ENCODE data around the gene GCM1.

GCM1 gene

GRCh38 chr6:53142810-53143209, 5.8 kb downstream of the GCM1 start:
- TF ChIP-seq CTCF (IDR thresholded peaks at IDR 0.05), result no peak
- Histone ChIP-seq H3K4me2 (ENCODE audit: low read length) (no peak overlapping the region), H3K36me3 (ENCODE audit: control insufficient read depth, insufficient read depth, low read length) (no peaks in the 10 kb centered on the region), H3K9me3 (ENCODE audit: control insufficient read depth, low read length) (no peaks in the 10 kb centered on the region), H2AFZ (no peak overlapping the region), H3K4me3 (ENCODE audit: low read depth, low read length) (no peak overlapping the region), H3K9ac (no peak overlapping the region), H3K27me3 (ENCODE audit: control insufficient read depth, insufficient read depth, low read length) (no peaks in the 10 kb centered on the region), H3K79me2 (no peaks in the 10 kb centered on the region), H3K4me1 (no peaks in the 10 kb centered on the region), H3K27ac (no peak overlapping the region)

GRCh38 chr6:53139841-53140413, 8.7 kb downstream of the GCM1 start:
- Histone ChIP-seq H3K4me2 (ENCODE audit: low read length) (no peak overlapping the region), H3K9ac (no peak overlapping the region), H2AFZ (no peak overlapping the region), H3K36me3 (ENCODE audit: control insufficient read depth, insufficient read depth, low read length) (no peaks in the 10 kb centered on the region), H3K9me3 (ENCODE audit: control insufficient read depth, low read length) (no peaks in the 10 kb centered on the region), H3K79me2 (no peaks in the 10 kb centered on the region), H3K27ac (no peak overlapping the region), H3K4me1 (no peaks in the 10 kb centered on the region), H3K27me3 (ENCODE audit: control insufficient read depth, insufficient read depth, low read length) (no peaks in the 10 kb centered on the region), H3K4me3 (ENCODE audit: low read depth, low read length) (no peak overlapping the region)
- no peak for TF ChIP-seq CTCF (IDR thresholded peaks at IDR 0.05)

GRCh38 chr6:53136000-53136609, 12.5 kb downstream of the GCM1 start:
- no peak for TF ChIP-seq CTCF (IDR thresholded peaks at IDR 0.05)
- Histone ChIP-seq H3K27me3 (ENCODE audit: control insufficient read depth, insufficient read depth, low read length) (no peaks in the 10 kb centered on the region), H2AFZ (no peak overlapping the region), H3K27ac (no peak overlapping the region), H3K4me3 (ENCODE audit: low read depth, low read length) (no peak overlapping the region), H3K79me2 (no peaks in the 10 kb centered on the region), H3K9me3 (ENCODE audit: control insufficient read depth, low read length) (no peaks in the 10 kb centered on the region), H3K4me2 (ENCODE audit: low read length) (no peak overlapping the region), H3K36me3 (ENCODE audit: control insufficient read depth, insufficient read depth, low read length) (no peaks in the 10 kb centered on the region), H3K9ac (no peak overlapping the region), H3K4me1 (no peaks in the 10 kb centered on the region)

GRCh38 chr6:53134601-53135235, 13.9 kb downstream of the GCM1 start:
- no peak overlapping the region for H2AFZ ChIP-seq
- no peak overlapping the region for H3K9ac ChIP-seq
- H3K27me3 ChIP-seq (ENCODE audit: control insufficient read depth, insufficient read depth, low read length), result no peaks in the 10 kb centered on the region
- no peak overlapping the region for H3K4me3 ChIP-seq (ENCODE audit: low read depth, low read length)
- no peak overlapping the region for H3K27ac ChIP-seq
- no peaks in the 10 kb centered on the region for H3K36me3 ChIP-seq (ENCODE audit: control insufficient read depth, insufficient read depth, low read length)
- no peak for TF ChIP-seq CTCF (IDR thresholded peaks at IDR 0.05)
- H3K79me2 ChIP-seq, result no peaks in the 10 kb centered on the region
- no peak overlapping the region for H3K4me2 ChIP-seq (ENCODE audit: low read length)
- no peaks in the 10 kb centered on the region for H3K9me3 ChIP-seq (ENCODE audit: control insufficient read depth, low read length)
- H3K4me1 ChIP-seq, result no peaks in the 10 kb centered on the region

All from parathyroid adenoma (tissue), 2 donors.